ENCODE results near the gene WDR48. TPM values are rescaled to one million over a fixed set of nuclear protein-coding genes. Genes with fewer than 3 reads are reported as not detected.

Gene WDR48
- polyA plus RNA-seq, 1 donor (not counting 4 experiments of a cell fraction or from before 2014, with no cell fraction given) = 29.7 TPM

DNA sequence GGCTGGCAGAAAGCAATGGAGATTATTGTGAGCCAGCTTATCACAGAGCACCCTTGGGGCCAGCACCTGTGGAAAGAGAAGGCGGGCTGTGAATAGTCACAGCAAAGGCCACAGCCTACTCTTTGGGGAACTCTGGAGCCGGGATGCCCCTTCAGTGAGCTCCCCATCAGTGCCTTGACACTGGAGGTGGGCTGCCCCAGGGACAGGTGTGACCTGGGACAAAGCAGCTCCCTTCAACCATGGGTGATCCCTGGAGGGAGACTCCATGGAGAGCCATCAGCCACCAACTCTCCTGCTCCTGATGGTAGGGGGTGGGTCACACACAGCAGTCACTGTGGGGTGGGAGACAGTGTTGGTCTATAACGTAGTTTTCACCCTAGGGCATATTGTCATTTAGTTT, 61.5 kb downstream of the WDR48 start:
- Histone ChIP-seq H3K9me1 (ENCODE audit: control insufficient read depth, extremely low read depth, insufficient read depth, low read length) (no peaks in the 10 kb centered on the region), H4K20me1 (ENCODE audit: control insufficient read depth, extremely low read depth, insufficient read depth, low read length) (no peaks in the 10 kb centered on the region), H3K4me2 (ENCODE audit: control insufficient read depth, extremely low read depth, insufficient read depth, low read depth, low read length) (no peak overlapping the region), H3K9ac (ENCODE audit: control insufficient read depth, extremely low read depth, insufficient read depth, low read length) (no peak overlapping the region), H3K4me1 (ENCODE audit: control insufficient read depth, extremely low read depth, insufficient read depth, low read length) (no peaks in the 10 kb centered on the region), H3K27ac (ENCODE audit: control insufficient read depth, insufficient read depth, low read length) (no peak overlapping the region), H3K27me3 (ENCODE audit: control insufficient read depth, extremely low read depth, insufficient read depth, low read length) (no peaks in the 10 kb centered on the region), H3K36me3 (ENCODE audit: control insufficient read depth in 2 of 2, extremely low read depth in 1 of 2, insufficient read depth in 2 of 2, low read length in 2 of 2) (peaks cover 0 to 2% of the 10 kb centered on the region in 2 experiments), H2AFZ (ENCODE audit: control insufficient read depth, low read length) (no peak overlapping the region), H3K79me2 (ENCODE audit: control insufficient read depth, insufficient read depth, low read length) (no peaks in the 10 kb centered on the region), H3K4me3 (ENCODE audit: control insufficient read depth in 2 of 3, extremely low read depth in 1 of 3, insufficient read depth in 2 of 3, low read depth in 1 of 3, low read length in 3 of 3) (no peak overlapping the region), H3K9me3 (ENCODE audit: control insufficient read depth, low read depth, low read length) (no peaks in the 10 kb centered on the region)
- FAIRE-seq = no peak
- dilution Hi-C loops (cut with MboI; ENCODE audit: extremely low pct_ligation_motif_present, low sequenced_read_pairs) = no loop called here
- DNase-seq (ENCODE audit: low read depth, low spot score) = no peak
- TF ChIP-seq, protein P1, sequence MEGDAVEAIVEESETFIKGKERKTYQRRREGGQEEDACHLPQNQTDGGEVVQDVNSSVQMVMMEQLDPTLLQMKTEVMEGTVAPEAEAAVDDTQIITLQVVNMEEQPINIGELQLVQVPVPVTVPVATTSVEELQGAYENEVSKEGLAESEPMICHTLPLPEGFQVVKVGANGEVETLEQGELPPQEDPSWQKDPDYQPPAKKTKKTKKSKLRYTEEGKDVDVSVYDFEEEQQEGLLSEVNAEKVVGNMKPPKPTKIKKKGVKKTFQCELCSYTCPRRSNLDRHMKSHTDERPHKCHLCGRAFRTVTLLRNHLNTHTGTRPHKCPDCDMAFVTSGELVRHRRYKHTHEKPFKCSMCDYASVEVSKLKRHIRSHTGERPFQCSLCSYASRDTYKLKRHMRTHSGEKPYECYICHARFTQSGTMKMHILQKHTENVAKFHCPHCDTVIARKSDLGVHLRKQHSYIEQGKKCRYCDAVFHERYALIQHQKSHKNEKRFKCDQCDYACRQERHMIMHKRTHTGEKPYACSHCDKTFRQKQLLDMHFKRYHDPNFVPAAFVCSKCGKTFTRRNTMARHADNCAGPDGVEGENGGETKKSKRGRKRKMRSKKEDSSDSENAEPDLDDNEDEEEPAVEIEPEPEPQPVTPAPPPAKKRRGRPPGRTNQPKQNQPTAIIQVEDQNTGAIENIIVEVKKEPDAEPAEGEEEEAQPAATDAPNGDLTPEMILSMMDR (optimal IDR thresholded peaks at IDR 0.05 in 1 of 3, IDR thresholded peaks at IDR 0.05 in 1 of 3, conservative IDR thresholded peaks at IDR 0.05 in 1 of 3; ENCODE audit: extremely low read depth in 1 of 3, insufficient read depth in 2 of 3, low read length in 3 of 3) = no peak
- TF ChIP-seq EZH2 (IDR thresholded peaks at IDR 0.05; ENCODE audit: low read length) = no peak

DNA sequence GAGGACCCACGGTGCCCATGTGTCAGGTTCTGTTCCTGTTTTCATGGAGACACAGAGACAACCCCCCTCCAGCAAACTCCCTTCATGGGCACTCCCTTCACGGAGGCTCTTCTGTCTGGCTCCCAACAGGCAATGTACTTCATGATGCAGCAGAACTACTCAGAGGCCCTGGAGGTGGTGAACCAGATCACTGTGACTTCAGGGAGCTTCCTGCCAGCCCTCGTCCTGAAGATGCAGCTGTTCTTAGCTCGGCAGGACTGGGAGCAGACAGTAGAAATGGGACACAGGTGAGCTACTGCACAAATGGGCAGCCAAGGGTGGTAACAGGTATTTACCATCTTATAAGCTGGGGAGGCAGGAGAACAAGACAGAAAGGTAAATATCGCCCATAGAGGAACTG, 62.6 kb downstream of the WDR48 start:
- FAIRE-seq (no peak), DNase-seq (ENCODE audit: low read depth, low spot score) (no peak)
- no peak overlapping the region for H3K4me3 ChIP-seq (ENCODE audit: control insufficient read depth in 2 of 3, extremely low read depth in 1 of 3, insufficient read depth in 2 of 3, low read depth in 1 of 3, low read length in 3 of 3)
- H3K27ac ChIP-seq (ENCODE audit: control insufficient read depth, insufficient read depth, low read length) = no peak overlapping the region
- TF ChIP-seq EZH2 (IDR thresholded peaks at IDR 0.05; ENCODE audit: low read length) = no peak
- TF ChIP-seq, protein P1 (optimal IDR thresholded peaks at IDR 0.05 in 1 of 3, IDR thresholded peaks at IDR 0.05 in 1 of 3, conservative IDR thresholded peaks at IDR 0.05 in 1 of 3; ENCODE audit: extremely low read depth in 1 of 3, insufficient read depth in 2 of 3, low read length in 3 of 3) = no peak
- H3K9me3 ChIP-seq (ENCODE audit: control insufficient read depth, low read depth, low read length) = no peaks in the 10 kb centered on the region
- H3K9me1 ChIP-seq (ENCODE audit: control insufficient read depth, extremely low read depth, insufficient read depth, low read length) = no peaks in the 10 kb centered on the region
- no peak overlapping the region for H2AFZ ChIP-seq (ENCODE audit: control insufficient read depth, low read length)
- peaks cover 0 to 2% of the 10 kb centered on the region in 2 experiments for H3K36me3 ChIP-seq (ENCODE audit: control insufficient read depth in 2 of 2, extremely low read depth in 1 of 2, insufficient read depth in 2 of 2, low read length in 2 of 2)
- H4K20me1 ChIP-seq (ENCODE audit: control insufficient read depth, extremely low read depth, insufficient read depth, low read length) = no peaks in the 10 kb centered on the region
- dilution Hi-C loops (cut with MboI; ENCODE audit: extremely low pct_ligation_motif_present, low sequenced_read_pairs) = no loop called here
- no peaks in the 10 kb centered on the region for H3K4me1 ChIP-seq (ENCODE audit: control insufficient read depth, extremely low read depth, insufficient read depth, low read length)
- no peak overlapping the region for H3K4me2 ChIP-seq (ENCODE audit: control insufficient read depth, extremely low read depth, insufficient read depth, low read depth, low read length)
- H3K9ac ChIP-seq (ENCODE audit: control insufficient read depth, extremely low read depth, insufficient read depth, low read length) = no peak overlapping the region
- H3K27me3 ChIP-seq (ENCODE audit: control insufficient read depth, extremely low read depth, insufficient read depth, low read length) = no peaks in the 10 kb centered on the region
- H3K79me2 ChIP-seq (ENCODE audit: control insufficient read depth, insufficient read depth, low read length) = no peaks in the 10 kb centered on the region
